ENCODE data around the gene C3orf38. TPM values are rescaled to one million over a fixed set of nuclear protein-coding genes. Genes with fewer than 3 reads are reported as not detected.
"Not testable (repeated sequence)": the region's sequence is repeated elsewhere in the genome, so short reads cannot be mapped to it uniquely, and the experiment has no call there.

The C3orf38 gene
- total RNA-seq = 10 to 100 TPM; 41.3 to 46.6 TPM
- 10 to 100 TPM; 16.9 to 19.4 (median 17.8) TPM for polyA plus RNA-seq
- total RNA-seq = 30.9 to 58.6 (median 42.2) reads per million in 6 experiments

DNA sequence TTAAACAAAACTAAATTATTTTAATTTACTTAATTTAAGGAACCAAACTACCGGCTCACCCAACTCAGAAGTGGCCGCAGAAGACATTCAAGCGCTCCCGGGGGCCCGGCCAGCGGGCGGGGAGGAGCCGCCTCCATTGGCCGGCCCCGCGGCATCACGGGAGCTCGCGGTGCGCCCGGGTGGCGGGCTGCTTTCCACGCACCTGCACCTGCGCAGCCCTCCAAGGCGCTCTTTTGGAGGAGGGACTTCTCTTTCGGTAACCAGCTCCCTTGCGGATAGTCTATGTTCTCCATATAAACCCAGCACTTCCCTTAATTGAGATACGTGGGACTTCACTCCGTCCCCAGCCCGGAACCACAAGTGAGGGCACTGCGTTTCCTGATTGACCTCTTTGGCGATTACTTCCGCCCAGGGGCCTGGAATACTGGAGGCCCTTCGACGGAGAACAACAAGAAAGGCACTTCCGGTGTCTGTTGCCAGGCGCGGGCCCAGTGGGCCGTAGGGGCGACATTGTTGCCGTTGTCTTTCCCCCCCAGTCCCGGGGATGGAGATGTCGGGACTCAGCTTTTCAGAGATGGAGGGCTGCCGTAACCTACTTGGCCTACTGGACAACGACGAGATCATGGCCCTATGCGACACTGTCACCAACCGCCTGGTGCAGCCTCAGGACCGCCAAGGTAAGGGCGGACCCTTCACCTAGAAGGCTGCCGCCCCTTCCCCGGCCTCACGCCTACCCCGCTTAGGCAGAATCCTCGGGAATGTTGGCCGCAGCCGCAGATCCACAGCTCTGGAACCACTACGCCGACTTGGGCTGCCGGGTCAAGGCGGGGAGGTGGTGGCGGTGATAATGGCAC is at the start of gene C3orf38:
C3orf38 (plus strand) TSS at position 451 of the 854 bp plus-strand sequence; CDS start at position 545, 94 bp downstream.
- peak within 1 kb of the TSS; percentile 97 to 100 (median 99) for H3K27ac Mint-ChIP-seq
- H3K27me3 Mint-ChIP-seq = no peaks in the 10 kb centered on the region
- POLR2A ChIA-PET = interaction anchor here (0.6 to 4.6 kb wide), 14 partner anchors 9 to 922 kb away, joined by 3 to 68 read pairs (median 4); partner anchors contain the start of genes CGGBP1, CHMP2B and ZNF654
- peaks cover 22 to 49% (median 37%) of the 10 kb centered on the region in 4 donors for H3K4me1 Mint-ChIP-seq
- ATAC-seq (peak; percentile 92 to 94), DNase-seq (peak; percentile 73 to 88 (median 80))
- peak within 1 kb of the TSS; percentile 93 to 100 (median 98) for H3K4me3 Mint-ChIP-seq
- H3K9me3 Mint-ChIP-seq = no peaks in the 10 kb centered on the region
- H3K36me3 Mint-ChIP-seq = peaks cover 0 to 14% (median 0%) of the 10 kb centered on the region in 3 donors

DNA sequence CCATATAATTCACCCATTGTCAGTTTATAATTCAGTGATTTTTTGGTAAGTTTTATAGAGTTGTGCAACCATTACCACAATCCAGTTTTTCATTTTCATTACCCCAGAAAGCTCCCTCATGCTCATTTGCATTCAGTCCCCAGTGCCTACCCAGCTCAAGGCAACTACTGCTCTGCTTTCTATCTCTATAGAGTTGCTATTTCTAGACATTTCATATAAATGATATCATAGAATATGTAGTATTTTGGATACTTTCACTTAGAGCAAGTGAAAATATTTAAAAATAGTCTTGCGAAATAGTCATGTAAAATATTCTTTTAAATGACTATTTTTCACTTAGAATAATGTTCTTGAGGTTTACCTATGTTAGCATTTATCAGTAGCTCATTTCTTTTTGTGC is 48.6 kb upstream of the C3orf38 start:
- H3K4me3 Mint-ChIP-seq = no peak overlapping the region
- no peak overlapping the region for H3K27ac Mint-ChIP-seq
- H3K4me1 Mint-ChIP-seq = peaks cover 10 to 26% (median 20%) of the 10 kb centered on the region in 4 donors
- POLR2A ChIA-PET = no interaction called here
- peaks cover 0 to 13% (median 4%) of the 10 kb centered on the region in 9 donors for H3K9me3 Mint-ChIP-seq
- no peak for ATAC-seq
- no peak for DNase-seq
- H3K27me3 Mint-ChIP-seq = no peaks in the 10 kb centered on the region
- H3K36me3 Mint-ChIP-seq = peaks cover 24 to 40% (median 39%) of the 10 kb centered on the region in 3 donors

DNA sequence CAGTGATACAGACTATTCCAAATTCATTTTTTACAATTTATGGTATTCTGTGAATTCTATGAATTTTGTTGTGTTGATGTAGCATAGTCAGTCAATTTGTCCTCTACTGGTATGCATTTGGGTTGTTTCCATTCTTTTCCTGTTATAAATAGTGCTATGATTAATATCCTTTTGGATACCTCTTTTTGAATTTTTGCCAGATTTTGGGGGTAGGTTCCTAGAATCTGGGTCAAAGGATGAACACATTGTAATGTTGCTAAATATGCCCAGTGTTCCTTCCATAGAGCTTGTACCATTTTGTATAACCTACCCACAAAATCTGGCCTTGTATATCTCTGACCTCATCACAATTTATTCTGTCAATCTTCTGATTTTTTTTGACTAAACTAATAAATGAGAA is 44.4 kb upstream of the C3orf38 start:
- peaks cover 10 to 37% (median 26%) of the 10 kb centered on the region in 4 donors for H3K4me1 Mint-ChIP-seq
- ATAC-seq (no peak), DNase-seq (no peak)
- peak overlapping the region in 4 of 10 donors; percentile 31 to 72 (median 52) for H3K27ac Mint-ChIP-seq
- H3K9me3 Mint-ChIP-seq = peaks cover 0 to 8% (median 0%) of the 10 kb centered on the region in 9 donors
- H3K4me3 Mint-ChIP-seq = no peak overlapping the region
- no peaks in the 10 kb centered on the region for H3K27me3 Mint-ChIP-seq
- peaks cover 11 to 22% (median 13%) of the 10 kb centered on the region in 3 donors for H3K36me3 Mint-ChIP-seq
- POLR2A ChIA-PET = no interaction called here

DNA sequence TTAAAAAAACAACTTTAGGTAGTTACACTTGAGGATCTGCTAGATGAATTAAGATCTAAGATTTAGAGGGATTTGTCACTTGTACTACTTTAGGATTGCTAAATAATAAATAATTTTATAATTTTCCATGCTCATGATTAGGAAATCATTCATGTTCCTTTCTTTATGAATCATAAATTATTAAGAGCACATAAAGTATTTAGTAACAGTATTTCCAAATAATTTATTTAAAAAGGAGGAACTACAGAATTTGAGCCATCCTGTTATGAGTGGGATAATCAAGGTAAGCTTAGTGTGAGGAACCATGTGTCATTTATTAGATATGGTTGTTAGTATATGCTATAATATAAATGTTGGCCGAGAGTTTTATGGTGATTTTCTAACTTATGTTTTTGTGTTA is 37.5 kb upstream of the C3orf38 start:
- Mint-ChIP-seq H3K4me1 (peaks cover 11 to 27% (median 16%) of the 10 kb centered on the region in 4 donors), H3K27ac (peak overlapping the region in 1 of 10 donors; percentile 24), H3K27me3 (no peaks in the 10 kb centered on the region), H3K4me3 (no peak overlapping the region), H3K36me3 (peaks cover 0 to 38% (median 16%) of the 10 kb centered on the region in 3 donors), H3K9me3 (no peaks in the 10 kb centered on the region)
- DNase-seq (no peak), ATAC-seq (no peak)
- POLR2A ChIA-PET = interaction anchor here (1.2 kb wide), 1 partner anchor 53 kb away, joined by 3 read pairs; the partner anchor contains the start of genes CGGBP1 and ZNF654

DNA sequence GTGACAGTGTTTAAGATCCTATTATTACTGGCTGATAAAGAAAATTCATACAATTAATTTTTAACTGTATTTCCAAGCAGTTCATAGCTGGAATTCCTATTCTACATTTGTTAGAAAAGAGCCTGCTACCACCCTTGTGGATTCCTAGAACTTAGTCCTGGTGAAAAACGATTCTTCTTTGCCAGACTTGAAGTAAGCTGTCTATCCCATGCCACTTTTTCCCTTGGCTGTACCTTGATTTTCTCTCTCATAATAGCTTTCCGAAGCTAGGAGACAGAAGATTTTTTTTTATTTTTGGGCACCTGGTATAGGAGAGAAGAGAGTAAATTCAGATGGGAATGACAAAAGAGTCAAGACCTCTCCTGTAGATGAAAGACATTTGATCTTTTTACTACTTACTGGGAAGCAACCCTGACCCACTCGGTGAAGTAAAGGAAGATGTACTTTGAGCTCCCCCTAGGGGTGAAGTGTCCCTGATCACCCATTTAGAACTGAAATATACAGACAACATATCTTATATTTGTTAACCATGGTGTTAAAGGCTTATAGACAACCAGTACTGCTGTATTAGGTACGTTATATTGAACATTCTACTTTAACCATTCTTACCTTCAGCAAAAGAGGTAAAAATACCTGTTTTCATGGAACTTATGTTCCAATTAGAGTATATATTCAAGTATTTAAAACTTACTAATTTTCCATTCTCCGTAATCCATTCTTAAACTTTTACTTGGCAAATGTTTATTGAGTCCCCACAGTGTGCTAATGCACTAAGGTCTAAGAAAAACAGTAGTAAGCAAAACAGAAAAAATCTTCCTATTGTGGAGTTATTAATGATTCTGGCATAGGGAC is 36.2 kb upstream of the C3orf38 start:
- POLR2A ChIA-PET = interaction anchor here (0.6 to 1.0 kb wide), 3 partner anchors 13 to 351 kb away, joined by 3 to 4 read pairs (median 4); partner anchors contain the start of genes CGGBP1 and ZNF654
- ATAC-seq = peak; percentile 90 to 92
- H3K27ac Mint-ChIP-seq = peak overlapping the region in 4 of 10 donors; percentile 10 to 75 (median 31)

DNA sequence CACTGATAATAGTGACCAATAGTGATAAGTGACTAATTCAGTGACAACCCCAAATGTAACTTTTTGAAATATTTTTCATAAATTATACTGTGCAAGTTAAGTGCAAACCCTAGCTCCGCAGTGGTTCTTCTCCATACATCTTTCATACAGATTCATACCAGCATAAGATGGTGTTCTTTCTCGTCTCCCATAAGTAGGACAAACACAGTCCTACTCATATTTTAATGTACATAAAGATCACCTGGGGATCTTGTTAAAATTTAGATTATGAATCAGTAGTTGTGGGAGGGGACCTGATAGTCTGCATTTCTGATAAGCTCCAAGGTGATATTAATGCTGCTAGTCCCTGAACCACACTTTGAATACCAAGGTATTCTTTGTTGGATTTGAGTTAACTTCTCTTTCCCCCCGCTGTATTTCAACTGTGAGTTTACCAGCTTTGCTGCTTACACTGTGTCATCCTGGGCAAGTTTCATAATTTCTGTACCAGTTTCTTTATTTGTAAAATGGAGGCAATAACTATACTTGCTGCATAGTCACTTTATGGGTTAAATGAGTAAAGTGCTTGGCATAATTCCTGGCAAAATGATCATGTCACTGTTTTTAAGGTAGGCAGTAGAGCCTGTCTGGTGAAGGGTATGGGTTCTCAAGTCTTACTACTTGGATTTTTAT is 34.7 kb upstream of the C3orf38 start:
- Mint-ChIP-seq H3K27ac (no peak overlapping the region), H3K4me1 (peaks cover 10 to 17% (median 14%) of the 10 kb centered on the region in 4 donors), H3K9me3 (no peaks in the 10 kb centered on the region), H3K36me3 (peaks cover 0 to 47% (median 26%) of the 10 kb centered on the region in 3 donors), H3K27me3 (no peaks in the 10 kb centered on the region), H3K4me3 (no peak overlapping the region)
- DNase-seq (no peak), ATAC-seq (no peak)
- POLR2A ChIA-PET = no interaction called here

More for the DNA sequence above, 36.2 kb upstream of the C3orf38 start:
- no peak overlapping the region for H3K4me3 Mint-ChIP-seq
- no peaks in the 10 kb centered on the region for H3K27me3 Mint-ChIP-seq
- DNase-seq = peak; percentile 8 to 73 (median 57)
- no peaks in the 10 kb centered on the region for H3K9me3 Mint-ChIP-seq
- peaks cover 0 to 47% (median 26%) of the 10 kb centered on the region in 3 donors for H3K36me3 Mint-ChIP-seq
- peaks cover 14 to 21% (median 17%) of the 10 kb centered on the region in 4 donors for H3K4me1 Mint-ChIP-seq

DNA sequence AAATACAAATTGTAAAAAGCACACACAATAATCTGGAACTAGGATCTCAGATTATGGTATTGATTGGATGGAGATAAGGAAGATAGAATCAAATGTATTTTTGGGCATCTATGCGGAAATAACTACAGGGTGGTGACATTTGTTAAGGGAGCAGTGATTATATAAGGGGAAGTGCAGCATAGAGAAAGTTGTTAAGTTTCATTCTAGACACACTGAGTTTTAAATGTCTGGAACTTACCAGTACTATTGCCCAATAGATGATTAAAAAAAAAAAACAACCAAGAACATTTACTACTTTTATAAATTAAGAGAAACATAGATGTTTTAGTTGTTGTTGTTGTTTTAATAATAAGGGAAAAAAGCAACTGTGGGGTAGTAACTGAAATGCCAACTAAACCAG is 32.1 kb upstream of the C3orf38 start:
- Mint-ChIP-seq H3K36me3 (peaks cover 4 to 56% (median 26%) of the 10 kb centered on the region in 3 donors), H3K4me3 (no peak overlapping the region), H3K9me3 (no peaks in the 10 kb centered on the region), H3K27me3 (no peaks in the 10 kb centered on the region), H3K4me1 (peaks cover 14 to 20% (median 16%) of the 10 kb centered on the region in 4 donors), H3K27ac (peak overlapping the region in 1 of 10 donors; percentile 26)
- no peak for ATAC-seq
- no peak for DNase-seq
- POLR2A ChIA-PET = no interaction called here

DNA sequence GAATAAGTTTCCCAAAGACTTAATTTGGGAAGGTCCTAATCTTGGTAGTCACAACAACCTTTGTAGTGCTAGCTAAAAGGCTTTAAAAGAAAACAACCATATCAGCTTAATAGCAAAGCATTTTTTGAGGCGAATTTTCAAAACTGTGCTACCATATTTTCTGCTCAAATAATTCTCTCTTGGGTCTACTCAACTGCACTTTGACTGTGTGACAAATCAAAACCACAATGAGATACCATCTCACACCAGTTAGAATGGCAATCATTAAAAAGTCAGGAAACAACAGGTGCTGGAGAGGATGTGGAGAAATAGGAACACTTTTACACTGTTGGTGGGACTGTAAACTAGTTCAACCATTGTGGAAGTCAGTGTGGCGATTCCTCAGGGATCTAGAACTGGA is 31.2 kb upstream of the C3orf38 start:
- H3K9me3 Mint-ChIP-seq, H3K27me3 Mint-ChIP-seq, DNase-seq, H3K27ac Mint-ChIP-seq, POLR2A ChIA-PET, ATAC-seq, H3K4me3 Mint-ChIP-seq: not testable (repeated sequence)
- Mint-ChIP-seq H3K4me1 (peaks cover 11 to 20% (median 14%) of the 10 kb centered on the region in 4 donors), H3K36me3 (peaks cover 4 to 53% (median 26%) of the 10 kb centered on the region in 3 donors)

DNA sequence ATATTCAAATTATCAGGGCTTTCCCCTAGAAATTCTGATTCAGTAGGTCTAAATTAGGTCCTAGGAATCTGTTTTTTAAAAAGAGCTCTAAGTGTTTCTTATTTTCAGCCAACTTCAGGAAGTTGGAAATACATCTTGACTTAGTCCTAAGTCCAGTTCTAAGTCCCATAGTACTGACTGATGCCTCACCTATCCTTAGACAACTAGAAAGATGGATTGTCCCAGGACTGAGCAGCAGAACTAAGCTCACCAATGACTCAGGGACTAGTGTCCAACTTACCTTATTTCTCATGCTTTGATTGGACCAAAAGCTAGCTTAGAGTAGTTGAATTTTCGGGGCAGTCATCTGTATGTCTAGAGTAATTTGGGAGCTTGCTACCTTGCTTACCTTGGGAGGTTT is 26.2 kb upstream of the C3orf38 start:
- no peak overlapping the region for H3K4me3 Mint-ChIP-seq
- peak overlapping the region in 1 of 10 donors; percentile 14 for H3K27ac Mint-ChIP-seq
- DNase-seq (no peak), ATAC-seq (no peak)
- POLR2A ChIA-PET = no interaction called here
- H3K9me3 Mint-ChIP-seq = no peaks in the 10 kb centered on the region
- H3K27me3 Mint-ChIP-seq = no peaks in the 10 kb centered on the region
- H3K4me1 Mint-ChIP-seq = peaks cover 6 to 12% (median 8%) of the 10 kb centered on the region in 4 donors
- H3K36me3 Mint-ChIP-seq = peaks cover 0 to 29% (median 4%) of the 10 kb centered on the region in 3 donors

DNA sequence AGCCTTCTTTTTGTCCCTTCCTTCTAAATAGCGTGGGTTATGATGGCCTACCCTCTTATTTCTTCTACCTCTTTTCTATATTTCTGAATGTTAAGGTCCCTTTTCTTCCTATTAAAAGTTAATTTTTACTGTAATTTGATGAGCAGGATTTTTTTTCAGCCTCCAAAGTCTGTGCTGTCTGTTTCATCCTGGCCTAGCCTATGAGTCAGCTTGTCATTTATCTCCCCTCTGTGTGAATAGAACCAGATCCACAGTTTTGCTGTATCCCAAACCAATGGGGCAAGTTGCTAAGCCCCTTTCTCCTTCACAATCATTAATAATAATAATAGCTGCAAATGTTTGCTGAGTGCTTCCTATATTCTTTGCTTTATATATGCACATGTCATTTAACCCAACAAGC is 18.1 kb upstream of the C3orf38 start:
- Mint-ChIP-seq H3K9me3 (no peaks in the 10 kb centered on the region), H3K4me1 (peaks cover 0 to 4% (median under 1%) of the 10 kb centered on the region in 4 donors), H3K36me3 (peaks cover 0 to 63% (median 5%) of the 10 kb centered on the region in 3 donors), H3K4me3 (no peak overlapping the region), H3K27me3 (no peaks in the 10 kb centered on the region), H3K27ac (peak overlapping the region in 3 of 10 donors; percentile 22 to 46 (median 28))
- DNase-seq (no peak), ATAC-seq (no peak)
- POLR2A ChIA-PET = interaction anchor here (1.1 kb wide), 1 partner anchor 18 kb away, joined by 3 read pairs; the partner anchor contains the start of gene C3orf38

DNA sequence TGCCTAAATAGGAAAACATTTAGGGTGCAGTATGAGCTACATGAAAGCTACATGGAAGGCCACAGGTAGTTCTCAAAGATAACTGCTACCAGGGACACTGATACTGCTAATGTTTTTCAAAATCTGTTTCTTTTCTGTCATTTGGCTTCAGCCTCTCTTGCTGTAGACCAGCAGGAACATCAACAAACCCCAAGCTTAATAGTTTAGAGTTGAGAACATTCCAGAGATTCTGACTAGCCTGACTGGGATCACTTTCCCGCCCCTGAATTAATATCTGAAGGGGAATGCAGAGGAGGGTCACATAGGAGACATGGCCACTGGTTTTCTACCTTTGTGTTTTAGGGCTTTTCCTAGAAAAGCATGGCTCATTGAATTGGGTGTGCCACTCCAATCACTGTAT is 16.9 kb upstream of the C3orf38 start:
- ATAC-seq (no peak), DNase-seq (no peak)
- Mint-ChIP-seq H3K4me3 (no peak overlapping the region), H3K27ac (peak overlapping the region in 1 of 10 donors; percentile 47), H3K4me1 (no peaks in the 10 kb centered on the region), H3K27me3 (no peaks in the 10 kb centered on the region), H3K36me3 (peaks cover 0 to 62% (median 5%) of the 10 kb centered on the region in 3 donors), H3K9me3 (no peaks in the 10 kb centered on the region)
- POLR2A ChIA-PET = no interaction called here

Data from naive thymus-derived CD8-positive, alpha-beta T cell (primary cell).